HG02763 (cell line): ENCODE measurements around the gene BSG.

Experiments used
- ATAC-seq: cut with Tn5 transposase; IDR thresholded peaks from one replicate; pipeline ENCODE4 v1.9.1; 2021; ENCODE audit warnings: mild to moderate bottlenecking, moderate library complexity; ENCODE audit not compliant: unreplicated experiment

The BSG gene

DNA sequence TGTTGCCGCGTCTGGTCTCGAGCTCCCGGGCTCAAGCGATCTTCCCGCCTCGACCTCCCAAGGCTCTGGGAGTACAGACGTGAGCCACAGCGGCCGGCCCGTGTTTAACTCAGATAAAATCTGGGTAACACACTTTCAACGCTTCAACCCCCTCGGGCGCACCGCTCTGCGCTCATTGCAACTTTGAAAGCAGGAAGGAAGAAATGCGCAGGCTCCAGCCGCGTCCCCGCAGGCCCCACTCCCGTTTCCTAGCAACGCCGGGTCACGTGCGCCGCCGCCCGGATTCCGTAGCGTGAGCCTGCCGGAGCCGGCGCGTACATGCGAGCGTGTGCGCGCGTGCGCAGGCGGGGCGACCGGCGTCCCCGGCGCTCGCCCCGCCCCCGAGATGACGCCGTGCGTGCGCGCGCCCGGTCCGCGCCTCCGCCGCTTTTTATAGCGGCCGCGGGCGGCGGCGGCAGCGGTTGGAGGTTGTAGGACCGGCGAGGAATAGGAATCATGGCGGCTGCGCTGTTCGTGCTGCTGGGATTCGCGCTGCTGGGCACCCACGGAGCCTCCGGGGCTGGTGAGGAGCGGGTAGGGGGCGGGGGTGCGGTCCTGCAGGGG is at the start of gene BSG:
Gene BSG (plus strand): TSS at position 457 of the 603 bp plus-strand sequence. CDS start 39 bp downstream, at position 496.
- peak; percentile 75 for ATAC-seq

DNA sequence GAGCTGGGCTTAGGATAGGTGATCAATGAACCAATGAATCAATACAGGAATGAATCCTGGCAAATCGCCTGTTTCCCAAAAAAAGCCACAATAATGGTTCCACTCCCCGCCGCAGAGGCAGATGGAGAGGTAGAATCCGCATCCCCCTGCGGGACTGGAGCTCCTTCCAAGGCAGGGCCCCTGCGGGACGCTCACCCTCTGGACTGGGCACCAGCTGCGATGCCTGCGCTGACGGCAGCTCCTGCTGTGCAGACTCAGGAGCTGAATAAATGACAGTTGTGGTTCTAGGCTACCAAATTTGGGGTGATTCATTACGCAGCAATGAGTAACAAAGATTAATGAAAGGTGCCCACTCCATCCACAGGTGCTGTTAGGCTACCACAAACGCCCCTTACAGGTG is 49.7 kb upstream of the BSG start:
- ATAC-seq: no peak

DNA sequence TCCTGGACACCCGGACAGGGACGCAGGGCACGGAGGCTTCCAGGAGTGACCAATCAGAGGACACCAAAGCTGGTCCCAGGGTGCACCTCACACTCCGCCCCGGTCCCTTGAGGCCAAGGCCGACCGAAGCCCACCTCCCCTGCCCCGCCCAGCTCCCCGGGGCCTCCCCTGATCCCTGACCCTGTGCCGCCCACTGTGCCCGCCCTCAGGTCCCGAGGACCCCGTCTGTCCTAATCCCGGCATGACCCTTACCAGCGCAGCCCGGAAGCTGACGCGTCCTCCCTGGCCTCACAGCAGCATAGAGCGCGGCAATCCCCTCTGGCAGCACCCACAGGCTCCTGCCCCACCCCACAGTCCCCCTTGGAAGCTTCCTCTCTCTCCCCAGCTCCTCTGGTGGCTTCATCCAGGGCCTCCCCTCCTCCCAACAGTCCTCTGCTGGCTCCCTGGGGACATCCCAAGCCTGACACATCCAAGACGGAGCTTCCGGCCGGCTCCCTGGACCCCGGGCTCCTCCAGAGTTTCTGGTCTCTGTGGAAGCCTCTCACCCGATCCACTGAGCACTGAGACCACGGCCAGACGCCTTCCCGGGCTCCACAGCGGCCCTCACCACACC is 48.2 kb upstream of the BSG start:
- ATAC-seq: no peak

DNA sequence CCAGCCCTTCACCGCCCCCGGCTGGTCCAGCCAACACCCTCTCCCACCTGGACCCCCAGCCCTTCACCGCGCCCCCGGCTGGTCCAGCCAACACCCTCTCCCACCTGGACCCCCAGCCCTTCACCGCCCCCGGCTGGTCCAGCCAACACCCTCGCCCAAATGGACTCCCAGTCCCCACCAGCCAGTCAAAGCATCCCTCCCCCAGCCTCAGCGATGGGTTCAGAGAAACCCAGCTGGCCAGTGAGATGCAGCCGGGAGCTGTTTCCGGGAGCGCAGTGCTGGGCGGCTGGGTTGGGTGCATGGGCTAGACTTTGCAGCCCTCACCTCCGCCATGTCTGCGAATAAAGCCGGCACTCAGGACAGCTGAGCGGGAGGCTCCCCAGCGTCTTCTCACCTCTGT is 47.4 kb upstream of the BSG start:
- ATAC-seq: no peak

- ATAC-seq: no peak
Observed at GRCh38 chr19:525857-526419, 46.5 kb upstream of the BSG start.

DNA sequence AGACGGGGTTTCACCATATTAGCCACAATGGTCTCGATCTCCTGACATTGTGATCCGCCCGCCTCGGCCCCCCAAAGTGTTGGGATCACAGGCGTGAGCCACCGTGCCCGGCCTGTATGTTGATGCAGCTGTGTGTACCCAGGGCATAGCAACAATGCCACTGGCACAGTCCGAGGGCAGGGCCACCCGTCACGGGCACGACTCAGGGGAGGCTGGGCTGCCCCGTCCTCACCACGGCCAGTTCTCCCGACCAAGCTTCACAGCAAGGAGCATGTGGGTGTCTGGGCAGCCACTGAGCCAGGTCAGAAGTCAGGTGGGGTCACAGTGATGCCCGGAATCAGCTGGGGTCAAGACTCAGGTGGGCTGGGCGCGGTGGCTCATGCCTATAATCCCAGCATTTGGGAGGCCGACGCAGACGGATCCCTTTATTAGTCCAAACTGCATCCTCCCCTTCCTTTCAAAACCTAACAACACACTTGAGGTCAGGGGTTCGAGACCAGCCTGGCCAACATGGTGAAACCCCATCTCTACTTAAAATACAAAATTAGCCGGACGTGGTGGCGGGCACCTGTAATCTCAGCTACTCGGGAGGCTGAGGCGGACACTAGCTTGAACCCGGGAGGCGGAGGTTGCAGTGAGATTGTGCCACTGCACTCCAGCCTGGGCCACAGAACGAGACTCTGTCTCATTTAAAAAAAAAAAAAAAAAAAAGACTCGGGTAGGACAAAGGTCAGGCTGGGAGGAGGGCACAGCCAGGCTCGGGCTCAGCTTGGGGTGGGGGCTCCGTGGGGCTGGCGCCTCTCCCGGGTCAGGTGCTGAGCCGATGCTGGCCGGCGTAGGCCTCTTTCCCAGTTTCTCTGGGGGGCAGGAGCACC is 42.0 kb upstream of the BSG start:
- no peak for ATAC-seq

- peak; percentile 75 for ATAC-seq
Observed at GRCh38 chr19:531009-531752, 41.2 kb upstream of the BSG start.

- ATAC-seq: no peak
Observed at GRCh38 chr19:531753-532560, 40.4 kb upstream of the BSG start, which contains the start of gene CDC34. TSS of gene CDC34 (plus strand) at chr19:531760. CDS start at chr19:531932, 172 bp downstream.

GRCh38 chr19:532561-533363 is 39.6 kb upstream of the BSG start:
- ATAC-seq: no peak

GRCh38 chr19:533364-534058 is 38.9 kb upstream of the BSG start:
- ATAC-seq: no peak

GRCh38 chr19:534088-534487 is 38.3 kb upstream of the BSG start:
- ATAC-seq: no peak

- ATAC-seq: no peak
Observed at GRCh38 chr19:535017-535835, 37.2 kb upstream of the BSG start.

- ATAC-seq: no peak
Observed at GRCh38 chr19:536031-536880, 36.1 kb upstream of the BSG start.

GRCh38 chr19:536881-537404 is 35.5 kb upstream of the BSG start:
- ATAC-seq: no peak

- no peak for ATAC-seq
Observed at GRCh38 chr19:538641-539428, 33.6 kb upstream of the BSG start.
